SJCRH30 (cell line): ENCODE results near the gene GCH1. TPM values are rescaled to one million over a fixed set of nuclear protein-coding genes. Genes with fewer than 3 reads are reported as not detected.
"Not testable (repeated sequence)": the region's sequence is repeated elsewhere in the genome, so short reads cannot be mapped to it uniquely, and the experiment has no call there.

Experiments
- DNase-seq, 2 experiments: peaks; one replicate each; pipeline ENCODE4 v3.0.0-alpha.2; 2015 to 2020
- H3K27ac ChIP-seq: fragments of 250-450 bp; sonication (Bioruptor Pico); 2 replicates; pipeline ENCODE4 v1.5.1; 2020; ENCODE audit warnings: mild to moderate bottlenecking, moderate library complexity
- H3K27me3 ChIP-seq: fragments of 250-450 bp; sonication (Bioruptor Pico); 2 replicates; pipeline ENCODE4 v1.5.1; 2020; ENCODE audit warnings: mild to moderate bottlenecking, moderate library complexity
- H3K36me3 ChIP-seq: fragments of 250-450 bp; sonication (Bioruptor Pico); 2 replicates; pipeline ENCODE4 v1.5.1; 2020; ENCODE audit warnings: mild to moderate bottlenecking, moderate library complexity
- H3K4me1 ChIP-seq: fragments of 250-450 bp; sonication (Bioruptor Pico); 2 replicates; pipeline ENCODE4 v1.5.1; 2020; ENCODE audit warnings: mild to moderate bottlenecking, moderate library complexity
- H3K4me3 ChIP-seq: fragments of 250-450 bp; sonication (Bioruptor Pico); 2 replicates; pipeline ENCODE4 v1.5.1; 2020; ENCODE audit warnings: mild to moderate bottlenecking, moderate library complexity
- H3K9me3 ChIP-seq: fragments of 250-450 bp; sonication (Bioruptor Pico); replicated peaks from 2 replicates; pipeline ENCODE4 v1.5.1; 2020; ENCODE audit warnings: mild to moderate bottlenecking, moderate library complexity
- total RNA-seq: library from RNA; depleted of rRNA; stranded (reverse); fragments of >200 nt; shearing (Covaris generic); gene quantifications from 2 replicates; pipeline ENCODE4 v1.2.3, GENCODE V29; 2014

The GCH1 gene
- total RNA-seq, 1 experiment from 2014 or later: 3.0 TPM

- not testable (repeated sequence) for H3K4me3 ChIP-seq, H3K4me1 ChIP-seq, H3K27ac ChIP-seq, H3K27me3 ChIP-seq, H3K36me3 ChIP-seq, H3K9me3 ChIP-seq, DNase-seq
Measured at GRCh38 chr14:54926570-54926969, 23.9 kb upstream of the GCH1 start.

GRCh38 chr14:54922598-54922997, 20.0 kb upstream of the GCH1 start:
- DNase-seq: no peak
- Histone ChIP-seq H3K36me3 (no peaks in the 10 kb centered on the region), H3K27me3 (no peaks in the 10 kb centered on the region), H3K27ac (no peak overlapping the region), H3K9me3 (no peaks in the 10 kb centered on the region), H3K4me1 (no peaks in the 10 kb centered on the region), H3K4me3 (no peak overlapping the region)

GRCh38 chr14:54920052-54920451, 17.4 kb upstream of the GCH1 start:
- no peak for DNase-seq
- H3K27me3 ChIP-seq: no peaks in the 10 kb centered on the region
- no peak overlapping the region for H3K4me3 ChIP-seq
- H3K4me1 ChIP-seq: no peaks in the 10 kb centered on the region
- H3K9me3 ChIP-seq: no peaks in the 10 kb centered on the region
- no peak overlapping the region for H3K27ac ChIP-seq
- H3K36me3 ChIP-seq: no peaks in the 10 kb centered on the region

GRCh38 chr14:54919330-54919729, 16.7 kb upstream of the GCH1 start:
- H3K27me3 ChIP-seq: no peaks in the 10 kb centered on the region
- no peaks in the 10 kb centered on the region for H3K9me3 ChIP-seq
- no peak overlapping the region for H3K4me3 ChIP-seq
- H3K27ac ChIP-seq: no peak overlapping the region
- DNase-seq: no peak
- no peaks in the 10 kb centered on the region for H3K36me3 ChIP-seq
- H3K4me1 ChIP-seq: no peaks in the 10 kb centered on the region

GRCh38 chr14:54918427-54918826, 15.8 kb upstream of the GCH1 start:
- DNase-seq: peak; percentile 24 to 39
- Histone ChIP-seq H3K27me3 (no peaks in the 10 kb centered on the region), H3K27ac (no peak overlapping the region), H3K4me3 (no peak overlapping the region), H3K9me3 (no peaks in the 10 kb centered on the region), H3K4me1 (no peaks in the 10 kb centered on the region), H3K36me3 (no peaks in the 10 kb centered on the region)

- no peaks in the 10 kb centered on the region for H3K27me3 ChIP-seq
- H3K4me3 ChIP-seq: no peak overlapping the region
- H3K4me1 ChIP-seq: no peaks in the 10 kb centered on the region
- H3K27ac ChIP-seq: no peak overlapping the region
- no peaks in the 10 kb centered on the region for H3K9me3 ChIP-seq
- no peak for DNase-seq
- no peaks in the 10 kb centered on the region for H3K36me3 ChIP-seq
Measured at GRCh38 chr14:54916101-54916500, 13.5 kb upstream of the GCH1 start.

- Histone ChIP-seq H3K4me1 (no peaks in the 10 kb centered on the region), H3K27ac (no peak overlapping the region), H3K36me3 (no peaks in the 10 kb centered on the region), H3K9me3 (no peaks in the 10 kb centered on the region), H3K27me3 (no peaks in the 10 kb centered on the region), H3K4me3 (no peak overlapping the region)
- DNase-seq: no peak
Measured at GRCh38 chr14:54909817-54910558, 7.4 kb upstream of the GCH1 start.

GRCh38 chr14:54908973-54909372, 6.3 kb upstream of the GCH1 start:
- not testable (repeated sequence) for H3K27ac ChIP-seq, H3K9me3 ChIP-seq, H3K27me3 ChIP-seq, H3K36me3 ChIP-seq, DNase-seq, H3K4me3 ChIP-seq, H3K4me1 ChIP-seq

- Histone ChIP-seq H3K4me3 (no peak overlapping the region), H3K9me3 (no peaks in the 10 kb centered on the region), H3K27me3 (no peaks in the 10 kb centered on the region), H3K4me1 (no peaks in the 10 kb centered on the region), H3K36me3 (no peaks in the 10 kb centered on the region), H3K27ac (no peak overlapping the region)
- DNase-seq: no peak
Measured at GRCh38 chr14:54908190-54908589, 5.6 kb upstream of the GCH1 start.

- DNase-seq: no peak
- H3K36me3 ChIP-seq: no peaks in the 10 kb centered on the region
- no peak overlapping the region for H3K4me3 ChIP-seq
- H3K27ac ChIP-seq: no peak overlapping the region
- H3K4me1 ChIP-seq: peaks cover 3% of the 10 kb centered on the region; the same call in 1 of the 2 replicates
- no peaks in the 10 kb centered on the region for H3K27me3 ChIP-seq
- no peaks in the 10 kb centered on the region for H3K9me3 ChIP-seq
Measured at GRCh38 chr14:54906075-54906474, 3.4 kb upstream of the GCH1 start.

GRCh38 chr14:54902143-54902520, 494 bp downstream of the GCH1 start:
- Histone ChIP-seq H3K9me3 (no peaks in the 10 kb centered on the region), H3K27me3 (no peaks in the 10 kb centered on the region), H3K27ac (no peak overlapping the region), H3K36me3 (no peaks in the 10 kb centered on the region), H3K4me3 (peak overlapping the region; percentile 76), H3K4me1 (peaks cover 4% of the 10 kb centered on the region; the same call in 1 of the 2 replicates)
- DNase-seq: peak; percentile 50 to 64

GRCh38 chr14:54901380-54902142, 1.1 kb downstream of the GCH1 start:
- no peaks in the 10 kb centered on the region for H3K36me3 ChIP-seq
- H3K9me3 ChIP-seq: no peaks in the 10 kb centered on the region
- H3K27me3 ChIP-seq: no peaks in the 10 kb centered on the region
- DNase-seq: peak in 1 of 2 experiments; percentile 6
- peaks cover 4% of the 10 kb centered on the region; the same call in 1 of the 2 replicates for H3K4me1 ChIP-seq
- H3K4me3 ChIP-seq: peak overlapping the region; percentile 76
- no peak overlapping the region for H3K27ac ChIP-seq

GRCh38 chr14:54899573-54899972, 3.1 kb downstream of the GCH1 start:
- Histone ChIP-seq H3K36me3 (no peaks in the 10 kb centered on the region), H3K27me3 (no peaks in the 10 kb centered on the region), H3K4me3 (no peak overlapping the region), H3K27ac (no peak overlapping the region), H3K9me3 (no peaks in the 10 kb centered on the region), H3K4me1 (peaks cover 4% of the 10 kb centered on the region; the same call in 1 of the 2 replicates)
- DNase-seq: no peak

- not testable (repeated sequence) for H3K4me3 ChIP-seq, H3K36me3 ChIP-seq, H3K27ac ChIP-seq, DNase-seq, H3K27me3 ChIP-seq, H3K9me3 ChIP-seq, H3K4me1 ChIP-seq
Measured at GRCh38 chr14:54897809-54898555, 4.6 kb downstream of the GCH1 start.

- H3K4me1 ChIP-seq: no peaks in the 10 kb centered on the region
- DNase-seq: no peak
- no peak overlapping the region for H3K27ac ChIP-seq
- H3K9me3 ChIP-seq: no peaks in the 10 kb centered on the region
- H3K36me3 ChIP-seq: no peaks in the 10 kb centered on the region
- no peaks in the 10 kb centered on the region for H3K27me3 ChIP-seq
- H3K4me3 ChIP-seq: no peak overlapping the region
Measured at GRCh38 chr14:54895683-54896082, 6.9 kb downstream of the GCH1 start.
